GM19324 (cell line): ENCODE data around the gene FCRL5.
"Not testable (repeated sequence)": the region's sequence is repeated elsewhere in the genome, so short reads cannot be mapped to it uniquely, and the experiment has no call there.

Experiments
- ATAC-seq: cut with Tn5 transposase; IDR thresholded peaks from one replicate; pipeline ENCODE4 v1.9.1; 2021; ENCODE audit warnings: mild to moderate bottlenecking, moderate library complexity; ENCODE audit not compliant: unreplicated experiment, low FRiP score

The FCRL5 gene

DNA sequence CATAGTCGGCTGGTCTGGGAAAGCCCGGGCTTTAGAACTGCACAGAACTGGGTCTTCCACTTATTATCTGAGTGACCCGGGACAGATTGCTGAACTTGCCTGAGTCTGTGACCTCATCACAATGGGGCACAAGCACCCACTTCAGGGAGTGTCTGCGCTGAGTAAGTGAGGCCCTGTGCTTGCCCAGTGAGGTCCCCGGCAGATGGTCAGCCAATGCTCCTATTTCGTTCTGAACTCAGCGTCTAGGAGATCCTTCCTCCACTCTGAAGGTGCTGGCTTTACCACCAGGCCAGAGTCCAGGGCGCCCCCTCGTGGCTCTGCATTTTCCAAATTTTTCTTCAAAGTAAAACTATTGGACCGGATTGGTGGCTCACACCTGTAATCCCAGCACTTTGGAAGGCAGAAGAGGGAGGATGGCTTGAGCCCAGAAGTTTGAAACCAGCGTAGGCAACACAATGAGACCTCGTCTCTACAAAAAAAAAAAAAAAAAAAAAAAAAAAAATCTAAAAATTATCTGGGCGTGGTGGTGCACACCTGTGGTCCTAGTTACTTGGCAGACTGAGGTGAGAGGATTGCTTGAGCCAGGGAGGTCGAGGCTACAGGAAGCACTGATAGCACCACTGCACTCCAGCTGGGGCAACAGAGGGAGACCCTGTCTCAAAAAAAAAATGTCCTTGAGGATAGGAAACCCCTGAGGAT is 61.7 kb downstream of the FCRL5 start:
- ATAC-seq: no peak

DNA sequence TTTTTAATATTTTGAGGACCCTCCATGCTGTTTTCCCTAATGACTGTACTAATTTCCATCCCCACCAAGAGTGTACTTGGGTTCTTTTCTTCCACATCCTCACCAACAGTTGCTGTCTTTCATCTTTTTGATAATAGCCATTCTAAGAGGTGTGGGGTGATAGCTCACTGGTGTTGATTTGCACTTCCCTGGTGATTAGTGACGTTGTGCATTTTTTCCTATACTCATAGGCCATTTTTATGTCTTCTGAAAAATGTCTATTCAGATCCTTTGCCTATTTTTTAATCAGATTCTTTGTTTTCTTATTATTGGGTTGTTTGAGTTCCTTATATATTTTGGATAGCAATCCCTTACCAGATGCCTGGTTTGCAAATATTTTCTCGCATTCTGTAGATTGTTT is 64.2 kb downstream of the FCRL5 start:
- no peak for ATAC-seq

DNA sequence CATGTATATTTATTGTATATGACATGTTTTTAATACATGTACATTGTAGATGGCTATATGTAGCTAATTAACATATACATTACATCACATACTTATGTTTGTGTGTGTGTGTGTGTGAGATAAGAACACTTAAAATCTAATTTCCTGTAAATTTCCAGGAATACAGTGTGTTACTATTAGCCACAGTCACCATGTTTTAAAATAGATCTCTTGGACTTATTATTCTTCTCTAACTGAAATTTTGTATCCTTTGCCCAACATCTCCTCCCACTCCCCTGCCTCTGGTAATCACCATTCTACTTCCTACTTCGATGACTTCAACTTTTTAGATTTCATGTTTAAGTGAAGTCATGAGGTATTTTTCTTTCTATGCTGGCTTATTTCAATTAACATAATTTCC is 64.8 kb downstream of the FCRL5 start:
- no peak for ATAC-seq

DNA sequence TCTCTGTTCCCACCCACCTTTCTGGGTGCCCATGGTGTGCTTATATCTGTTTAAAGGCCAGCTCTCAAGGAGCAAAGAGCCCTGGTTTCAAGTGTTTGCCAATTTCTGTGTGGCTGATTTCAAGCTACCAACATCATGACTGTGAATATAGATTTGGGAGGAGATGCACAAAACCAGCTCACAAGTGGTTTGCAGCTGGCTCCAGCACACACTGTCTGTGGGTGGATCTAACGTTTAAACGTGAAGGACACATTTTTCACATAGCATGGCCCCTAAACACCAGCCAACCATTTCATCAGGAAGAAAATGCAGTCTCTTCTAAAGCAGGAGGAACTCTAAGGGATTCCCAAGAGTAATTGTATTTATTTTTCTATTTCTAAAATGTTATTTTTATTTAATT is 65.2 kb downstream of the FCRL5 start:
- no peak for ATAC-seq

GRCh38 chr1:157486400-157486799 is 65.9 kb downstream of the FCRL5 start:
- not testable (repeated sequence) for ATAC-seq

- no peak for ATAC-seq
These were observed 66.5 kb downstream of the FCRL5 start for GRCh38 chr1:157485793-157486192.

DNA sequence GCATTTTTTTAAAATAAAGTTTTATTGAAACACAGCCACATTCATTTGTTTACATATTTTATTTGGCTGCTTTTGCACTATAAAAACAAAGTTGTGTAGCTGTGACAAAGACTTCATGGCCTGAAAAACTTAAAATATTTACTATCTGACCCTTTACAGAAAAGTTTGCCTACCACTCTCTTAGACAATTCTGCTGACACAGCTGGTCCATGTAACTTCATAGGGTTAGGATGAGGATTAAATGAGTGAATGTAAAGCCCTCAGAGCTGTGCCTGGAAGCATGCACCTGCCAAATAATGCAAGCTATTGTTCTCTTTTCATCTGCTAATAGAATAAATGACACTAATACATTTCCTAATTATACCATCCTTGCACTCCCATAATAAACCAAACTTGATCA is 67.7 kb downstream of the FCRL5 start:
- ATAC-seq: no peak

DNA sequence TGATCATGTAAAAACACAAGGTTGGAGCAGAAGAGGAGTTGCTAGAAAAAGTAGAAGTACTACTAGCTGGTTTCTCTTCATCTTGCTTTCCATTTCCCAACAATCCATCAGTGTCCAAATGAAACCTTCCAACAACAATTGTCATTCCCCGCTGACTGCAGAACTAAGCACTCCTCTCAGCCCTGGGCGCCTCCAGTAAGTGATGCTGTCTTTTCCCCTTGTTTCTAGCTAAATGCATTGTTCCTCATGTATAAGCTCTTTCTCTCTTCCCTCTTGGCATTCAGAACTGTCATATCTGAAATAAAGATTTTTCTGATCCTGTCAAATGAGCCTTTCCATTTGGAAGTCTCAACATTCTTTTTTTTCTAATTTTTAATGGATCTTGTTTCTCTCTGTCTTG is 68.7 kb downstream of the FCRL5 start:
- ATAC-seq: no peak

GRCh38 chr1:157482717-157483116 is 69.6 kb downstream of the FCRL5 start:
- no peak for ATAC-seq

DNA sequence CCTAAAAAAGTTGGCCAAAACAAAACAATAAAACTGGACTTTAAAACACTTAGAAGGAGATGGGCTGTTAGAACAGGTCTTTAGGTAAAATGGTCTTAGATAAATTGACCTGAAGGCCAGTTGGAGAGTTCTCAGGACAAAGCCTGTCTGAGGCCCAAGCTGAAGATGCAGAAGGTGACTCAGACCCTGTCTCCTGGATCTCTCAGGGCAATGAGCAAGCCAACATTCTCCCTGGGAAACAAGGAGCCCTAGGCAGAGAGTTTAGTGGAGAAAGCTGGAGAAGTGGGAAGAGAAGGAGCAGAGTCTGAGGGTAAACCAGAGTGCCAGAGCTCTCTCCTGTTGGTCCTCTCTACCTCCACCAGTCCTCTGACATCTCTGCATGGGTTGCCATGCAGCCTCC is 70.1 kb downstream of the FCRL5 start:
- ATAC-seq: no peak

GRCh38 chr1:157478030-157478429 is 74.3 kb downstream of the FCRL5 start:
- ATAC-seq: no peak

GRCh38 chr1:157477419-157477818 is 74.9 kb downstream of the FCRL5 start:
- no peak for ATAC-seq

GRCh38 chr1:157472959-157473358 is 79.4 kb downstream of the FCRL5 start:
- ATAC-seq: no peak

DNA sequence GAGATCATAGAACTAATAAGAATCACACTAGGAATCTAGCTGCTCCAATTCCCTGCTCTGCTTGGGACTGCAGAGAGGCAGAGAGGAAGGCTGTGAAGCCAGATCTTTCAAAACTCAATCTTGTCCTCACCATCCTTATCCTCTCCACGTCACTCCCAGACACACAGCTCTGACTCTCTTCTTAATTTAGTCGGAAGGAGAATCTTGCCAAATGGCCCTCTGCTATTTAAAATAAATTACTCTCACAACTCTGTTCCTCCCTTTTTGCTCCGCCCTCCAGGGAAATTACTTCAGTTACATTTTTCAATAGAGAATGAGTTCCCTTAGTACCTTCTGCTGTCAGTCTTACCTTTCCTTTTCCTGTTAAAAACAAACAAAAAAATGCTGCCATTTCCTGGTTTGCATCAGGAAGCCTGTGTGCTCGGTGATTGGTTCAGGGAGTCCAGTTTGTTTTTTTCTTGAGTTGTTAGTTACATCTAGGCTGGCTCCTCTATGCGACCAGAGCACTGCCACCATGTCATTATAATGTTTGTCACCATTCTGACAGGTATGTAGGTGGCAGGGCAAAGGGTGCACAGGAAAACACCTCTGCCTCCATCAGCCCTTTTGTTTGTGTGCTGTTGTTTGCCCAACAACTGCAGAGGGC is 80.1 kb downstream of the FCRL5 start:
- ATAC-seq: no peak

- ATAC-seq: no peak
These were observed 80.8 kb downstream of the FCRL5 start for GRCh38 chr1:157471531-157471930.

- ATAC-seq: no peak
These were observed 82.3 kb downstream of the FCRL5 start for GRCh38 chr1:157469752-157470675.

DNA sequence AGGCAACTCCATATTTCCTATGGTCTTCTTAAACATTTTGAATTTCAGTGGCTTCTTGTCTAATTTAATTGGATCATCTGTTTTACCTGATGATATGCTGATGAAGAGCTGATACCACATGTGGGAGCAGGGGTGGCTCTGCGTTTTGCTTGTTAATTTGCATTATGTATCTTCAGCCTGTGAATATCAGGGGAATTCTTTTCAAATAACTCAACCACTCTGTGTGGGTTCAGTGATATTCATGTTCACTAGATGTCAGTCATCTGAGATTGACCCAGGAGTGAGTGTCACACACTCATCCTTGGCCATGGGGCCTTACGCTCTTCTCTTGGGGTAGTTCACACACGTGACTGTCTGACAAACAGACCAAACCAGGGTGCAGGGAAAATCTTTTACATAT is 83.0 kb downstream of the FCRL5 start:
- no peak for ATAC-seq

GRCh38 chr1:157466011-157466410 is 86.3 kb downstream of the FCRL5 start:
- ATAC-seq: no peak
